Parathyroid adenoma (tissue), 2 donors: Measurements from ENCODE around the gene NOP10.
A peak's percentile ranks its signal among the peaks of the same experiment; 100 is the strongest.

Source experiments
- H2AFZ ChIP-seq: fragments of 300-600 bp; sonication (generic); one replicate; pipeline ENCODE4 v1.7.0; 2017; ENCODE audit warnings: antibody characterized with exemption, mild to moderate bottlenecking
- H3K27ac ChIP-seq: fragments of 300-600 bp; sonication (generic); one replicate; pipeline ENCODE4 v1.7.0; 2017
- H3K27me3 ChIP-seq: fragments of 300-600 bp; sonication (generic); one replicate; pipeline ENCODE4 v1.7.0; 2017; ENCODE audit warnings: low read length; ENCODE audit not compliant: control insufficient read depth, insufficient read depth
- H3K36me3 ChIP-seq: fragments of 300-600 bp; sonication (generic); one replicate; pipeline ENCODE4 v1.7.0; 2017; ENCODE audit warnings: low read length; ENCODE audit not compliant: control insufficient read depth, insufficient read depth
- H3K4me1 ChIP-seq: fragments of 300-600 bp; sonication (generic); one replicate; pipeline ENCODE4 v1.7.0; 2017; ENCODE audit warnings: control low read depth
- H3K4me2 ChIP-seq: fragments of 300-600 bp; sonication (generic); one replicate; pipeline ENCODE4 v1.7.0; 2017; ENCODE audit warnings: low read length
- H3K4me3 ChIP-seq: fragments of 300-600 bp; sonication (generic); one replicate; pipeline ENCODE4 v1.7.0; 2017; ENCODE audit warnings: low read depth, low read length
- H3K79me2 ChIP-seq: fragments of 300-600 bp; sonication (generic); one replicate; pipeline ENCODE4 v1.7.0; 2017; ENCODE audit warnings: control low read depth
- H3K9ac ChIP-seq: fragments of 300-600 bp; sonication (generic); one replicate; pipeline ENCODE4 v1.7.0; 2017; ENCODE audit warnings: mild to moderate bottlenecking
- H3K9me3 ChIP-seq: fragments of 300-600 bp; sonication (generic); one replicate; pipeline ENCODE4 v1.7.0; 2017; ENCODE audit warnings: low read length; ENCODE audit not compliant: control insufficient read depth
- CTCF ChIP-seq: fragments of 300-600 bp; sonication (generic); IDR thresholded peaks from one replicate; pipeline ENCODE4 v1.7.0; 2017; ENCODE audit warnings: antibody characterized with exemption, mild to moderate bottlenecking
- donor health status: primary hyperparathyroidism.

Gene NOP10

GRCh38 chr15:34358948-34359347 lies 16.0 kb upstream of the NOP10 start:
- no peak overlapping the region for H3K27ac ChIP-seq
- H3K27me3 ChIP-seq: no peaks in the 10 kb centered on the region
- H3K9ac ChIP-seq: no peak overlapping the region
- no peaks in the 10 kb centered on the region for H3K79me2 ChIP-seq
- H3K9me3 ChIP-seq: no peaks in the 10 kb centered on the region
- H2AFZ ChIP-seq: no peak overlapping the region
- no peaks in the 10 kb centered on the region for H3K4me1 ChIP-seq
- no peak overlapping the region for H3K4me3 ChIP-seq
- no peaks in the 10 kb centered on the region for H3K36me3 ChIP-seq
- no peak for TF ChIP-seq CTCF
- no peak overlapping the region for H3K4me2 ChIP-seq

DNA sequence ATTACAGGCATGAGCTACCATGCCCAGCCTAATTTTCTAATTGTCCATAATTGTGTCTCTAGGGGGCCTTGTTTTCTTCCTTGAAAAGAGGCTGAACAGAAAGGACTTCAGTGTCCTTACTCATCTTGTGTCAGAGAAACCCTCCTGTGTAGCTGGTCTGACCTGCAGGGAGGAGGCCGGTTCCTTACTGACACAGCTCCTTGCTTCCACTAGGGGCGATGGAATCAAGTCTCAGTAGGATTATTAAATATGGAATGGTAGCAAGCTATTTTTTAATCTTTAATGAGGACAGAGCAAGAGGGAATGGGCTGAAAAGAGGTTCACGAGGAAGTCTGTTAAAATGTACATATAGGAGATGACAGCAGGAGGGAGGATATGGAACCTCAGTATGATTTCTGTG lies 15.4 kb upstream of the NOP10 start:
- no peaks in the 10 kb centered on the region for H3K36me3 ChIP-seq
- H3K79me2 ChIP-seq: no peaks in the 10 kb centered on the region
- no peaks in the 10 kb centered on the region for H3K27me3 ChIP-seq
- no peaks in the 10 kb centered on the region for H3K4me1 ChIP-seq
- H3K9me3 ChIP-seq: no peaks in the 10 kb centered on the region
- H2AFZ ChIP-seq: no peak overlapping the region
- no peak overlapping the region for H3K27ac ChIP-seq
- H3K4me3 ChIP-seq: no peak overlapping the region
- H3K9ac ChIP-seq: no peak overlapping the region
- no peak overlapping the region for H3K4me2 ChIP-seq
- peak; percentile 12 for TF ChIP-seq CTCF

DNA sequence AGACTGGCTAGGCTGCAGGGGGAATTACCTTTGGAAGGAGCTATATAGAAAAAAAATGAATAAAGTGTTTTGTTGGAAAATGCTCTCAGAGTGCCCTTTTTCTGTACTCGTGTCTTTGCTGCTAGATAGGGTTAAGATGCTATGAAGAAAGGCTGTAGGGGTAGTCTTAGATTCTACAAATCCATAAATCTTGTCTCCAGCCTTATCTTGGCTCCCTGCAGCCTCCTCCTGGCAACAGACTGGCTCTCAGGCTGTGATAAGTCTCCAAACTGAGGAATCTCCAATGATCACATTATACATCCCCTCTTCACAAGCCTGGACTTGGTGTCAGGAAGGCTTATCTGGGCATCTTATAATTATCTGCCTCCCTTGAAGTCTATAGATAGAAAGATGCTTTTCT lies 14.7 kb upstream of the NOP10 start:
- Histone ChIP-seq H3K4me3 (no peak overlapping the region), H3K27ac (no peak overlapping the region), H3K36me3 (no peaks in the 10 kb centered on the region), H3K4me1 (no peaks in the 10 kb centered on the region), H3K79me2 (no peaks in the 10 kb centered on the region), H3K9me3 (no peaks in the 10 kb centered on the region), H3K9ac (no peak overlapping the region), H3K27me3 (no peaks in the 10 kb centered on the region), H3K4me2 (no peak overlapping the region), H2AFZ (no peak overlapping the region)
- TF ChIP-seq CTCF: no peak

DNA sequence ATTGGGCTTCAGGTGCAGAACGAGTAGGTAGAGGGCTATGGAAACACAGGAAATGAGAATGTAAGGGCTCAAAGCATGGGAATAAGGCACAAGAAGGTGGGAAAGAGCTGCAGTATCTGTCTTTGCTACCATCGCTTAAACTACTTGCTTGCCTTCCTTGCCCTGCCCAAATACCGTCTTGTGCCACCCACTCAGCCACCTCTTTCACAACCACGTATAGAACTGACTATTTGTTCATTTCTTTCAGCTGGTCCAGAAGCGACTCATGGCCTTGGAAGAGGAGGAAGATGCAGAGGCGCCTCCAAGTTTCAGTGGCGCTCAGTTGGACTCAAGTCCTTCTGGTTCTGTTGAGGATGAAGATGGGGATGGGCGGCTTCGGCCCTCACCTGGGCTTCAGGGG lies 12.3 kb upstream of the NOP10 start:
- H3K4me2 ChIP-seq: no peak overlapping the region
- no peak overlapping the region for H3K9ac ChIP-seq
- no peak overlapping the region for H3K4me3 ChIP-seq
- no peak overlapping the region for H3K27ac ChIP-seq
- H3K27me3 ChIP-seq: no peaks in the 10 kb centered on the region
- no peak overlapping the region for H2AFZ ChIP-seq
- H3K36me3 ChIP-seq: no peaks in the 10 kb centered on the region
- H3K79me2 ChIP-seq: no peaks in the 10 kb centered on the region
- no peaks in the 10 kb centered on the region for H3K9me3 ChIP-seq
- H3K4me1 ChIP-seq: no peaks in the 10 kb centered on the region
- no peak for TF ChIP-seq CTCF

DNA sequence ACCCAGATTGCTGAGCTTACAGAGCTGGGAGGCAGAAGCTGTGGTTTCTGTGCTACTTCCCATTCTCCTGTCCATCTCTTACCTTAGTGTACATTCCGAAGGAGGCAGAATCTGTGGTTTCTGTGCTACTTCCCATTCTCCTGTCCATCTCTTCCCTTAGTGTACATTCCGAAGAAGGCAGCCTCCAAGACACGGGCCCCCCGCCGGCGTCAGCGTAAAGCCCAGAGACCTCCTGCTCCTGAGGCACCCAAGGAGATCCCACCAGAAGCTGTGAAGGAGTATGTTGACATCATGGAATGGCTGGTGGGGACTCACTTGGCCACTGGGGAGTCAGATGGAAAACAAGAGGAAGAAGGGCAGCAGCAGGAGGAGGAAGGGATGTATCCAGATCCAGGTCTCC lies 11.3 kb upstream of the NOP10 start:
- no peak overlapping the region for H3K27ac ChIP-seq
- H3K9me3 ChIP-seq: no peaks in the 10 kb centered on the region
- H3K4me1 ChIP-seq: no peaks in the 10 kb centered on the region
- H3K4me2 ChIP-seq: no peak overlapping the region
- no peak overlapping the region for H3K9ac ChIP-seq
- TF ChIP-seq CTCF: no peak
- H2AFZ ChIP-seq: no peak overlapping the region
- no peak overlapping the region for H3K4me3 ChIP-seq
- no peaks in the 10 kb centered on the region for H3K79me2 ChIP-seq
- no peaks in the 10 kb centered on the region for H3K27me3 ChIP-seq
- H3K36me3 ChIP-seq: no peaks in the 10 kb centered on the region
